Epithelial cell of proximal tubule (primary cell): ENCODE measurements around the gene GPC3. TPM values are rescaled to one million over a fixed set of nuclear protein-coding genes. Genes with fewer than 3 reads are reported as not detected.

Experiments
- DNase-seq: peaks from one replicate; pipeline ENCODE4 v3.0.0-alpha.2; 2011; ENCODE audit warnings: low read depth
- H3K4me3 ChIP-seq: 2 replicates; pipeline ENCODE4 v1.5.1; 2011; ENCODE audit warnings: low read depth, mild to moderate bottlenecking, low read length
- total RNA-seq: library from RNA; depleted of rRNA; stranded (reverse); fragments of >200 nt; gene quantifications from 2 replicates; pipeline ENCODE4 v1.2.3, GENCODE V29; 2015
- TF ChIP-seq, protein P1 (sequence below): conservative IDR thresholded peaks from 2 replicates; pipeline ENCODE4 v1.5.1; 2012; ENCODE audit warnings: low read depth, mild to moderate bottlenecking, low read length

The GPC3 gene
- total RNA-seq, 1 donor from 2014 or later, result 3.3 TPM

DNA sequence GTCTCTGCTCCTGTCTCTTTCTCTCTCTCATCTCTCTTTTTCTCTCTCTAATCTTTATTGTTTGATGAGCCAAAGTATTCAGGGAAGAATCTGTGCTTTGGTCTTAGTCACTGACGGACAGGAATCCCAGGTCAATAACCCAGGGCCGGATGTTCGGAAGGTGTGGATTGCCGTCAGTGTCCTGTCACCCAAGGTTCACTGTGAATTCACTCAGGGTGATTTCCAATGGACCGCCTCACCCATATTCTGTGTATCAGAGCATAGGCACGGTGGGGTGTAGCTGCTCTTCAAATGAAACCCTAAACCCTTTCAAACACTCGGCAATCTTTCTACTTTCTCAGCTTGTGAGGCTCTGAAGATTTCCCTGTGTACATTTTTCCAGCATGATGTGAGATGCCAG lies 425.5 kb downstream of the GPC3 start:
- peak; percentile 19 for DNase-seq
- H3K4me3 ChIP-seq, result no peak overlapping the region
- TF ChIP-seq, protein P1, sequence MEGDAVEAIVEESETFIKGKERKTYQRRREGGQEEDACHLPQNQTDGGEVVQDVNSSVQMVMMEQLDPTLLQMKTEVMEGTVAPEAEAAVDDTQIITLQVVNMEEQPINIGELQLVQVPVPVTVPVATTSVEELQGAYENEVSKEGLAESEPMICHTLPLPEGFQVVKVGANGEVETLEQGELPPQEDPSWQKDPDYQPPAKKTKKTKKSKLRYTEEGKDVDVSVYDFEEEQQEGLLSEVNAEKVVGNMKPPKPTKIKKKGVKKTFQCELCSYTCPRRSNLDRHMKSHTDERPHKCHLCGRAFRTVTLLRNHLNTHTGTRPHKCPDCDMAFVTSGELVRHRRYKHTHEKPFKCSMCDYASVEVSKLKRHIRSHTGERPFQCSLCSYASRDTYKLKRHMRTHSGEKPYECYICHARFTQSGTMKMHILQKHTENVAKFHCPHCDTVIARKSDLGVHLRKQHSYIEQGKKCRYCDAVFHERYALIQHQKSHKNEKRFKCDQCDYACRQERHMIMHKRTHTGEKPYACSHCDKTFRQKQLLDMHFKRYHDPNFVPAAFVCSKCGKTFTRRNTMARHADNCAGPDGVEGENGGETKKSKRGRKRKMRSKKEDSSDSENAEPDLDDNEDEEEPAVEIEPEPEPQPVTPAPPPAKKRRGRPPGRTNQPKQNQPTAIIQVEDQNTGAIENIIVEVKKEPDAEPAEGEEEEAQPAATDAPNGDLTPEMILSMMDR, result no peak

GRCh38 chrX:133555782-133556458 lies 429.5 kb downstream of the GPC3 start:
- DNase-seq, result no peak
- no peak overlapping the region for H3K4me3 ChIP-seq
- TF ChIP-seq, protein P1, result no peak

- TF ChIP-seq, protein P1, result no peak
- DNase-seq, result no peak
- no peak overlapping the region for H3K4me3 ChIP-seq
Observed at GRCh38 chrX:133550665-133551485, 434.5 kb downstream of the GPC3 start.

DNA sequence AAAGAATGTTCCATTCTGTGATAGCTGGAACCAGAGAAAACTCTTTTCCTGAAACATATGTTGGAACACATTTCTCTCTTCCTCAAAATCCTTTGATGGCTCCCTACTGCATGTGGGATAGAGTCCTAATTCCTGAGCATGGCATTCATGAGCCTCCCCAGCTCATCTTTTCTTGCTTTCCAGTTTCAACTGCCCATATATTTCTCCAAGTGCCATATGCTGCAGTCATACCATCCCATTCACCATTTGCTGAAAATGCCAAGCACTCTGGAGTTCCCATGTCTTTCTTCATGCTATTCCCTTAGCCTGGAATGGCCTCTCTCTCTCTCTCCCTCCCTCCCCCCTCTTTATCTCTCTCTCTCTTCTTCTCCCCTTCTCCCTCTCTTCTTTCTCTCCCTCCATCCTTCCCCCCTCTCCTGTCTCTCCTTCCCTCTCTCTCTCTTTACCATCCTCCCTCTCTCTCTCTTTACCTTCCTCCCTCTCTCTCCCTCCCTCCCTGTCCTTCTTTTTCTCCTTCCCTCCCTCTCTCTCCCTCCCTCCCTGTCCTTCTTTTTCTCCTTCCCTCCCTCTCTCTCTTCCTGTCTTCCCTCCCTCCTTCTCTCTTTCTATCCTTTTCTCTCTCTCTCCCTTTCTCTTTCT lies 436.0 kb downstream of the GPC3 start:
- TF ChIP-seq, protein P1, result no peak
- no peak overlapping the region for H3K4me3 ChIP-seq
- no peak for DNase-seq

- TF ChIP-seq, protein P1, result no peak
- no peak overlapping the region for H3K4me3 ChIP-seq
- no peak for DNase-seq
Observed at GRCh38 chrX:133546441-133546840, 439.0 kb downstream of the GPC3 start.

GRCh38 chrX:133544778-133545177 lies 440.6 kb downstream of the GPC3 start:
- no peak overlapping the region for H3K4me3 ChIP-seq
- no peak for DNase-seq
- TF ChIP-seq, protein P1, result no peak
